Measurements from ENCODE around the gene PARM1.

- TF ChIP-seq CTCF (IDR thresholded peaks at IDR 0.05; ENCODE audit: low read depth, low read length): no peak
- no peak for TF ChIP-seq EZH2phosphoT487 (IDR thresholded peaks at IDR 0.05; ENCODE audit: low read depth)
Observed at GRCh38 chr4:74941123-74941522, 8.2 kb downstream of the PARM1 start.

Data from OCI-LY3 (cell line).